ENCODE results near the gene TJP3.
"Not testable (repeated sequence)": the region's sequence is repeated elsewhere in the genome, so short reads cannot be mapped to it uniquely, and the experiment has no call there.

The TJP3 gene, protein sequence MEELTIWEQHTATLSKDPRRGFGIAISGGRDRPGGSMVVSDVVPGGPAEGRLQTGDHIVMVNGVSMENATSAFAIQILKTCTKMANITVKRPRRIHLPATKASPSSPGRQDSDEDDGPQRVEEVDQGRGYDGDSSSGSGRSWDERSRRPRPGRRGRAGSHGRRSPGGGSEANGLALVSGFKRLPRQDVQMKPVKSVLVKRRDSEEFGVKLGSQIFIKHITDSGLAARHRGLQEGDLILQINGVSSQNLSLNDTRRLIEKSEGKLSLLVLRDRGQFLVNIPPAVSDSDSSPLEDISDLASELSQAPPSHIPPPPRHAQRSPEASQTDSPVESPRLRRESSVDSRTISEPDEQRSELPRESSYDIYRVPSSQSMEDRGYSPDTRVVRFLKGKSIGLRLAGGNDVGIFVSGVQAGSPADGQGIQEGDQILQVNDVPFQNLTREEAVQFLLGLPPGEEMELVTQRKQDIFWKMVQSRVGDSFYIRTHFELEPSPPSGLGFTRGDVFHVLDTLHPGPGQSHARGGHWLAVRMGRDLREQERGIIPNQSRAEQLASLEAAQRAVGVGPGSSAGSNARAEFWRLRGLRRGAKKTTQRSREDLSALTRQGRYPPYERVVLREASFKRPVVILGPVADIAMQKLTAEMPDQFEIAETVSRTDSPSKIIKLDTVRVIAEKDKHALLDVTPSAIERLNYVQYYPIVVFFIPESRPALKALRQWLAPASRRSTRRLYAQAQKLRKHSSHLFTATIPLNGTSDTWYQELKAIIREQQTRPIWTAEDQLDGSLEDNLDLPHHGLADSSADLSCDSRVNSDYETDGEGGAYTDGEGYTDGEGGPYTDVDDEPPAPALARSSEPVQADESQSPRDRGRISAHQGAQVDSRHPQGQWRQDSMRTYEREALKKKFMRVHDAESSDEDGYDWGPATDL

DNA sequence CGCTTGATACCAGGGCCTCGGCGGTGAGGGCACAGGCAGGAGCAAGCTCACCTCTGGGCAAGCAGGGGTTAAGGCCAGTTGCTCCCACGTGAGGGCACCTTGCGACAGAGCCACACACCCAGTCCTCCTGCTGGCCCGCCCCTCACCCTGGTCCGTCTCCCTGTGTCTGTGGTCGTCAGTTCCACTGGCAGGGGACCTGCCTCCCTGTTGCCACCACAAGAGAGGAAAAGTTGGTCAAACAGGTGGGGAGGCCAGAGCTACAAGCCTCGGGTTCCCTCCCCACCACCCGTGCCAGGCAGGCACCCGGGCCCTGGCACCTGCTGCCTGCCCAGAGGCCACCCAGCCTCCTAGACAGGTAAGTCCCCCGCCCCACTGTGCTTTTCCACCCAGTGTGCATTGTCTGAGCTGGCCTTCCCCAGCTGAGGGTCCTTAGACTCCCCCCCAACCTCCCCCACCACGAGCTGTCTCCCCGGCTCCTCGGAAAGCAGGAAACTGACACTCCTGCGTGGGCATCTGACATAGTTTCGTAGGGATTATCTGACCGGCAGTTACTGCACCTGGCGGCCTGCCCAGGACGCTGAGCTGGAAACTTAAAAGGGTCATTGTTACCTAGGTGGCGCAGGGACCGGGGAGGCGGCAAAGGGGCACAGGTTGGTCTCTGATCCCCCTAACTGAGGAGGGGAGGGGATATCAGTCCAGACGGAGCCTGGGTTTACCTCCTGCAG lies at the start of gene TJP3:
Gene TJP3, plus strand, starts transcription at position 178 of the 725 bp plus-strand sequence. CDS start 20,049 bp downstream, outside the sequence.
- no peak for DNase-seq

DNA sequence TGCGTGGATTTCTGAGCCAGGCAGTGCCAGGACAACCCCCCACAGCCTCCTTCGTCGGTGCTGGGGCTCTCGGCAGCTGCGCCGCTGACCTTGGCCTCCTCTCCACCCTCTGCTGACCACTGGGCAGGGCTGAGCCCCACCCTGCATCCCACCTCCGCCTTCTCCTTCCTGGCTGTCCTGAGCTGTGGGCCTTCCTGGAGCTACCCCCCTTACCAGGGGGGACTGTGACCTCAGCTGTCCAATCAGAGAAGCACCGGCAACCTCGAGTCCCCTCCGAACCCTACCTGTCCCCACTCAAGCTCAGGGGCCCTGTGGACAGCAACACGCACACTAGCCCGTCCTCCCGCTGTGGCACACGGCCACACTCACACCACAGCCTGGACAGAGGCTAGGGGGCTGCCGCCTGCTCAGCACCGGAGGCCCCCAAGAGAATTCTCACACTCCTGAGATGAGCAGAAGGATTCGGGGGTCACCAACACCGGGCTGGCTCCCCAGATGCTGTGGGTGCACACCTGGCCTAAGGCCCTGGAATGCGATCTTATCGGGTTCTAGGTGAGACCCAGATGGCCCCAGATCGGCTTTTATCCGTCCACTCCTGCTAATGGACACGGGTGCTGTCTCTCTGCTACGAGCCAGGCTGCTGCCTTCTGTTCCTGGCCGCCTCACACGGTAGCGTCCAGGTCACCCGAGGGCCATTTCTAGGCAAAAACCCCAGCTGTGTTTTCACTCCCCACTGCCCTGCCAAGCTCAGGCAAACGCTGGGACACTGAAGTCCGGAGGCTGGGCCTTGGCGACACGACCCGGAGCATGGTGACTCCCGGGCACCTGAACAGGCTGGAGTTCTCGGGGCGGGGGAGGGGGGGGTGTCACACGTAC lies 49.1 kb upstream of the TJP3 start:
- DNase-seq, result no peak

DNA sequence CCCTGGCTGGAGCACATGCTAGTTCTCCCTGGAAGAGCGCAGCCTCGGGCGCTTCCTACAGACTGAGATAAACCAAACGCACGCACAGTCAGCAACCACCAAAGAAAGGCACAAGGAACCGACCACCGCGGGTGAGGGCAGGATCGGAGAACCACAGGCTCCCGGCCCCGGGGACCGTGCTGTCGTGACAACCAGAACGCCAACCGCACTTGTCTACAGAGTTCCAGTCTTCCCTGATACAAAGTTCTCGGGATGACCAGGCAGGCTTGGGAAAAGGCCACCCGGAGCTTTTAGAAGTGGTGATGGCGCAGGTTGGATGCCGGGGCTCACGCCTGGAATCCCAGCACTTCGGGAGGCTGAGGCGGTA lies 48.5 kb upstream of the TJP3 start:
- DNase-seq, result no peak

DNA sequence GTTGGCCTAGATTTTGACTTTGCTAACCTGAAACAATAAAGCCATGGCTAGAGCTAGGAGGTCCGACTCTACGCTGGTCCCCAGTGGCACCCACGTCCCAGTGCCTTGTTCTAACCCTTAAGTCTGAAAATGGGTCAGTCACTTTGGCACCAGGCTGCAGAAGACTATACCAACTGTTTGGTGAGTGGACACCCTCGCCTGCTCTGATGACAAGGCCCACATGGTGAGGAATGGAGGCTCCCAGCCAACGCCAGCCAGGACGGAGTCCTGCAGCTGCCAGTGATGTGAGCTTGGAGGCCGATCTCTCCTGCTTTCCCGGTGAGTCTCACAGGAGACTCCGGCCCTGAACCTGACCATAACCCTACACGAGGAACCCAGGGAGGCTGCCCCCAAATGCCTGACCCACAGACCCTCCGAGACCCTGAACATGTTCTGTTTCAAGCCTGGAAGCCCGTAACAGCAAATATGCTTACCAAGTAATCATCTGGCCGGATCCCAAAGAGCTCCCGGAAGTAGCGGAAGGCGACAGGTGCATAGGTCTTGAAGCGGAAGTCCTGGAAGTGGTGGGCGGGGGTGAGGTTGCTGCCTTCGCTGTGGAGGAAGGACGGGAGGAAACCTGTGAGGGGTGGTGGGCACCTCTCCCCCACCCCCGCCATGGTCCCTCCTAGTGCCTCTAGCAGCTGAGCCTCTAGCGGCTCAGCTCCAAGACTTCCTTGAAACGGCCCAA lies 47.5 kb upstream of the TJP3 start:
- DNase-seq, result no peak

DNA sequence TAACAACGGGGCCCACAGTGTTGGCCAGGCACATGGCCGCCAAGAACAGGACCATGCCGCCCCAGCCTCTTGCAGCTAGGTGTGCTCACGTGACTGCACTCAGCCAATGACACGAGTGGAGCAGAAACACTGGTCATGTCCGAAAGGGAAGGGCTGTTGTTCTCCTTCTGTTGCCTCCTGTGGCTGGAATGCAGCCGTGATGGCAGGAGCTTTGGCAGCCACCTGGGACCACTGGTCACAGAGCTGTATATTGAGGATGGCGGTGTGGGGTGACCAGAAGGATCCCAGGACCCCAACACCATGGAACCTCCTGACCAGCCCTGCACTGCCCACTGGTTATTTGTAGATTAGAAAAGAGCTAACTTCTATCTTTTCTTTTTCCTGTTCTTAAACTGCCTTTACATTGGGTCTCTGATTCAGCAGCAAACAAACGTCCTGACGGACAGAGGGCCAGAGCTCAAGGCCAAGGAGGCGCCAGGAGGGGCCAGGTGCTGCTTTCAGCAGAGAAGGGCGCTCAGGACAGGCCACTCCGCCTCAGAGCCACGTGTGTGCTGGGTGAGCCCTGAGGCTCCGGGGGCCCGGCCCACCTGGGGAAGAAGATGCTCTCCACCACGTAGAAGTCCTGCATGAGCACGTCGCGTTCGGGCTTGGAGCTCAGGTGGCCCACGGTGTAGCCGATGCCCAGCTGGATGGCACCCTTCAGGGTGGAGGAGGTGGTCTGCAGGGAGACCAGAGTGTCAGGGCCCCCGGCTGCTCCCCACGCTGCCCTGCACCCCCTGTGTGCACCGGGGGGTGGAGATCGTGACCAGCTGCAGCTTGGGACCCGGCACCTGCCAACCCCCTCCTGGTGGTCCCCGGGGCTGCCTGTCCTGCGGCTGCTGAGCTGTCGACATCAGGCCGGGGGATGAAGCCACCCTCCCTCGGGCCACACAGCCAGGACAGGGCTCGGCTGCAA lies 46.6 kb upstream of the TJP3 start:
- no peak for DNase-seq

DNA sequence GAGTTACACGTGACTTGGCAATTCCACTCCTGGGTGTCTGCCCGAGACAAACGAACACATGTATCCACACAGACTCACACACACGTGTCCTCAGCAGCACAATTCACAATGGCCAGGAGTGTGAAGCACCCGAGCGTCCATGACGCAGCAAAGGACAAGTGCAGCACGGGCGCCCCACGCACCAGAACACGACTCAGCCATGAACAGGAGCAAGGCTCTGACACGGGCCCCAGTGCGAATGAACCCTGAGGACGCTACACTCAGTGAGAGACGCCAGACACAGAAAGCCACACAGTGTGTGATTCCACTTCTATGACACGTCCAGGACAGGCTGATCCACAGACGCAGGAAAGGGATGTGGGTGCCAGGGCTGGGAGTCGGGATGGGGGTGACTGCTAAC lies 44.3 kb upstream of the TJP3 start:
- DNase-seq, result no peak

DNA sequence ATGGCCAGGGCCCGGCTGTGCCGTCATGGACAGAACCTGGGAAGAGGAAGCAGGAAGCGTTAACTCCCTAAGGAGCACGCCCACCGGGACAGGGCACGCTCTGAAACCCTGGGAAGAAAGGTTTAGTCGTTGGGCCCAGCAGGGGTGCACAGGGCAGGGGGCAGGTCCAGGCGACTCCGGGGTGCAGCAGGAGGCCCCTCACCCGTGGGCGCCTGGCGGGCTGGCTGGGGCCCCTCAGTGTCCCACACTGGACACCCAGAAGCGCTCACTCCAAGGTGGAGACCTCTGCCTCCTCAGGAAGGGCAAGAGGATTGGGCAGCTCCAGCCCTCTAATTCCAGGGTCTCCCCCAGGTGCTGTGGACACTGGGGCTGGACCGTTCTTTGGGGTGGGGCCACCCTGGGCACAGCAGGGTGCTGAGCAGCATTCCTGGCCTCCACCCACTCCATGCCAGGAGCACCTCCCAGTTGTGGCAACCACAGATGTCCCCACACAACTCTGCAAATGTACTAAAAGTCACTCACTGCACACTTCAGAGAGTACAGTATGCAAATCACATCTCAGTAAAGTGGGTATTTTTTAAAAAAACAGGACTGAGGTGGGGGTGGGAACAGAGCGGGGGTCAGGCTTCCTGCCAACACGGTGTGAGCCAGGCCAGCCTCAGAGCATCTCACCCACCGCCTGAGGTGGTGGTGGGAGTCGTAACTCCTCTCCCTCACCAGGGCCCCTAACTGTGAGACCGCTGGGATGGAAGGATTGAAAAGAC lies 43.1 kb upstream of the TJP3 start:
- DNase-seq, result no peak

DNA sequence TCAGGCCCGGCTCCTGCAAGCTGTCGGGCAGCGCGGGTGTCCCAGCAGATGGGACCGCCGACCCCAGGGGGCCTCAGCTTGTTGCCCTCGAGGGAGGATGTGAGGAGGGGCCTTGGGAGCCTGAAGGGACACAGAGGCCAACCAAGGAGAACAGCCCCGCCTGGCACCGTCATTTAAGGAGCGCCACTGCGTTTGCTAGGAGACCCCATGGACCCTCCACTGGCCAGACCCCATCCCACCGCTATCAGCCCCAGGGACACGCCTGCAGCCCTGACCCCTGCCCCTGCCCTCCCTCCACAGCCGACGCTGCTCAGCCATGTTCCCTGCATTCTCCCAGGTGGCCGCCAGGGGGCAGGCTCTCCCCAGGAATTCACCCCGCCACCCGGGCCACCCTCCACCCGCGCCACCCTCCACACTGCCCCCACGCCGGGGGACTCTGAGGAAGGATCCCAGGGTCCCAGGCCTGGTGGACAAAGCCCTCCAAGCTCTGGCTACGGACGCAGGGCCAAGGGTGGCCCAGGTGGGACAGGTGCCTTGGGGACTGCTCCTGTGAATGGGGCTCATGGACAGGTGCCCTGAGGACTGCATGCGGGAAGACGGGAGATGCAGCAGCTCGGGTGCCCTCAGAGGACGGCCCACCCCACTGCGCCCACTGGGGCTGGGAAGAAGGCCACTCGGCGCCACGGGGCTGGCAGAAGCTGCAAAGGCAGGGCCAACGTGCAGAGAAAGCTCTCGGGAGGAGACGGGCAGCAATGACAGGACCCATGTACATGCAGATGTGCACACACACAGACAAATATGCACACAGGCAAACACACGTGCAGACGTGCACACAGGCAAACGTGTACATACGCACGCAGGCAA lies 42.3 kb upstream of the TJP3 start:
- DNase-seq, result peak; percentile 39 to 50

DNA sequence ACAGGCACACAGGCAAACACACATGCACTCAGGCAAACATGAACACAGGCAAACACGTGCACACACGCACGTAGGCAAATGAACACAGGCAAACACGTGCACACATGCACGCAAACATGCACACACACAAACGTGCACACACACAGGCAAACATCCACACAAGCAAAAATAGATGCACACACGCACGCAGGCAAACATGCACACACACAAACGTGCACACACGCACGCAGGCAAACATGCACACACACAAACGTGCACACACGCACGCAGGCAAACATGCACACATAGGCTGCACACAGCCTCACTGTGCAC lies 41.7 kb upstream of the TJP3 start:
- DNase-seq, result not testable (repeated sequence)

DNA sequence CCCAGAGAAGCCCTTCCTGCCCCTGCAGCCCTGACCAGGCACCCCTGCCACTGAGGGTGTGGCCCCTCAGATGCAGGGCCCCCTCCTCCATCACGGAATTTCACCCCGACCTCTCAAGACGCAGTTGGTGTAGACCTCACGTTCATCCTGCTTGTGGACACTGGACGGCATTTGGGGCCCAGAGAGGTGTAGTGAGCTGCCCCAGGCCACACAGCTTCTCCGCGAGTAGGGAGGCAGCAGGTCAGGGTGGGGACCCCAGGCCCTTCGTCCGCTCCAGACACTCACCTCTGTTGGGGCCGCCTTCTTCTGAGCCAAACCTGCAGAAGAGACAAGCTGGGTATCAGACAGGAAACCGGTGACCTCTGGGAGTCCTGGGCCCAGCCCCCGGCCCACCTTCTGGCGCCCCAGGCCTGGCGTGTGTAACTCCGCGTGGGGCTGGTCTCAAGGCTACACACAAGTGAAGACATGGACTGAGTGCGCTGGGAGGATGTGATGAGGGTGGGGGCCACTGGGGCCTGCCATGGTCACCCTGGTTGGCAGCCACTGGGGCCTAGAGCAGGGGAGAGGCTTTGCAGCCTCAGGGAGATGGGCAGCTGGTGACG lies 41.0 kb upstream of the TJP3 start:
- DNase-seq, result no peak

DNA sequence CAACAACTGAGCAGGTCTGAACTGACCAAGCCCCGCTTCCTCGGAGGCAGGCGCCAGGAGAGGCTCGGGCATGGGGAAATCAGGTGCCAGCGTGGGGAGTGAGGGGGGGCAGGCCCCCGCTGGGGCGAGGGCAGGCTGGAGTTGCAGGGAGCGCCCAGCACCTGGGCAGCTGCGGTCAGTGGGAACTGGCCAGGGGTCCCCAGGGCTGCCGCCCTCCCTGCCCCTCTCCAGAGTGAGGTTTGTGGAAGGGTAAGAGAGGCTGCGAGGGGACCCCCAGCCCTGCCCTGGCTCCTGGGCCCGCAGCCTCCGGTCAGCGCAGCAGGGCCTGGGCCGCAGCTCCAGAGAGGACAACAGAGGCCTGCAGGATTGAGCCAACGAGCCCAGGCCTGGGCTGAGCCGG lies 40.4 kb upstream of the TJP3 start:
- DNase-seq, result no peak

DNA sequence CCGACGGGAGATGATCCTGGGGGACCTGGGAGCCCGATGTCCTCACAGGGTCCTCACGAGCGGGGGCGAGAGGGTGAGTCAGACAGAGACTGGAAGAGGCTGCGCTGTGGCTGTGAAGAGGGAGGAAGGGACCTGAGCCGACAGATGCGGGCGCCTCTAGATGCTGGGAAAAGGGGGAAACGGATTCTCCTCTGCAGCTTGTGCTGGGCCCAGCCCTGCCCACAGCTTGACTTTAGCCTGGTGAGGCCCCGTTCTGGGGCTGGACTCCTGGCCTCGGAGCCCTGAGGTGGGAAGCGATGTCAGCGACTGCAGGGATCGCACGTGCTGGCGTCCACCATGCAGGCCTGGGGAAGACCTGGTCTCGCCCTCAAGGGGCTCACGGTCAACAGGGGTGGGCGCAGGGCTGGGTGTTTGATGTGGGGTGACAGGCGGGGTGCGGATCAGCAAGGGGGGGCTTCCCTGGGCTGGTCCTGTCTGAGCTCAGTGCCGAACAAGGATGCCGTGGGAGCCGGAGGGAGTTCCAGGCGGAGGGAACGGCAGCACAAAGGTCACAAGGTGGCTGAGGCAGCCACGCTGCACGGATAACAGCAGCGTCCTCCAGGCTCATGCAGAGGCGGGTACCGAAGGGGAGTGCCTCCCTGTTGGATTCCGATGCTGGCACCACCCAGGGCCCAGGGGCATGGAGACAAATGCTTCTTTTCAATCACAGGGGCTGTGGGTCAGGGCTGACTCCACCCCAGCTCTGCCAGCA lies 39.7 kb upstream of the TJP3 start:
- DNase-seq, result no peak

DNA sequence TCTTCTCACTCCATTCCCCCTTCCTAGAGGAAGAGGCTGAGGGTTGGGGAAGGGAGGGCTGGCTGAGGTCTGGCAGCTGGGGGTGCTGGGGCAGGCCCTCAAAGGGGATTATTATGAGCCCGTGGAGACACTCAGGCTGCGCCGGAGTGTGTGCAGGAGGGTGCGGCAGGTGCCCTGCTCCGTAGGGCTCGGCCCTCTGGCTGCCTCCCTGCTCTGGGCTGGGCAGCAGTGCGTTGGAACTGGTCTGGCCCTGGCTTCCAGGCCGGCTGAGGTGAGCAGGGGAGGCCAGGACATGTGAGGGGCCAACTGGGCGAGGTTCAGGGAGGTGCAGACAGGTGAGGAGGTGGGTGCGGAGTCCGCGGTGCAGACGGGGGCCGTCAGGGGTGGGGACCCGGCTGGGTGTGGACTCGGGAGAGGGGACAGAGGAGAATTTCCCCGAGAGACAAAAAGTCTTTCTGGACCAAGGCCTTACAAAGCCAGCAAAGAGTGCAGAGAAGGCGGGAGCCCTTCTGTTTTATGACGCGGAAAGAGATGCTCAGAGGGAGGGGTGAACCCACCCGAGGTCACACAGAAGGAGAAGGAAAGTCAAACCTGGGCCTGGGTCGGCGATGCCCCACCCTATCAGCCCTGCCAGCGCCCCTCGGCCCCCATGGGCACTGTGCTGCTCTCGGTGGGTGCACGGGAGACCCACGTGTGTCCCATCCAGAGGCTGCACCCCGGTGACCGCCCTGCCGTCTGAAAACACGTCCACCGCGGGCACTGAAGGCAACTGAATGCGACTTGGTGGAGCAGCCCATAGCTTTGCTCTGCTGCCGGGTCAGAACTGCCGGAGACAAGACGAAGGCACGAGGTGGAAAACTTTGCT lies 38.9 kb upstream of the TJP3 start:
- DNase-seq, result no peak

DNA sequence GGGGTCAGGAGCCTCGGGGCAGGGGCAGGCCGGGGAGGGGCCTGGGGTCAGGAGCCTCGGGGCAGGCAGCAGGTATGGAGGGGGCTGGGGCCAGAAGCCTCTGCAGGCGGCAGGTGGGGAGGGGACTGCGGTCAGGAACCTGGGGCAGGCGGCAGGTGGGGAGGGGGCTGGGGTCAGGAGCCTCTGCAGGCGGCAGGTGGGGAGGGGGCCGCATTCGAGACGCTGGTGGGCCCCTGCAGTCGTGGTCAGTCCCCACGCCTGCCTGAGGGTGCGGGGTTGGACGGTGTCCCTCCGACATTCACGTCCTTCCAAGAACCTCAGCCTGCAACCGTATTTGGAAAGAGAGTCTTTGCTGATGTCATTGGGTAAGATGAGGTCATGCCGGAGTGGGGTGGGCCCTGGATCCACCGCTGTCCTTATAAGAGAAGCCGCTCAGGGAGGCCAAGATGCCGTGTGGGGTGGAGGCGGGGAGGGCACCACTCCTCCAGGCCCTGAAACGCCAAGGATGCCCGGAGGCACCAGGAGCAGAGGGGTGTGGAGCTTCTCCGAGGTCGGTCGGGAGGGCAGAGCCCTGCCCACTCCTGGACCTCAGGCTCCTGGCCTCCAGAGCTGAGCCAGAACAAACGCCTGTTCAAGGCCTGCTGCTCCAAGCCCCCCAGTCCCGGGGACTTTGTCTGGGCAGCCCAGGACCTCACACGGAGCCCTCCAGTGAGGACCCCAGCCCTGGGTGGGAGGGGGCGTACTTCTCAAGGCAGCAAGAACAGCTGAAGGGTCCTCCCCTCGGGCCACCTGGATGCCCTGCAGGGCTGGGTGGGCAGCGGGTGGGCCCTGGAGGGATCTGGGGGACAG lies 38.0 kb upstream of the TJP3 start:
- peak in 1 of 2 donors; percentile 4 for DNase-seq
